Liver (tissue), 9 donors: ENCODE measurements around the gene PRKCH. TPM values are rescaled to one million over a fixed set of nuclear protein-coding genes. Genes with fewer than 3 reads are reported as not detected.

ENCODE experiments used
- DNase-seq: peaks from one replicate; pipeline ENCODE4 v3.0.0-alpha.2; 2017; ENCODE audit warnings: low spot score
- H3K27ac ChIP-seq, 2 donors: one replicate each; pipeline ENCODE4 v1.7.0; 2013; ENCODE audit warnings: inconsistent platforms in 2 of 2, low read length in 2 of 2, control low read depth in 1 of 2, low read depth in 1 of 2, mild to moderate bottlenecking in 1 of 2
- H3K27me3 ChIP-seq, 4 donors: one replicate each; pipeline versions ENCODE4 v1.6.1 to v1.7.0; 2013; ENCODE audit warnings: low read length in 3 of 4, inconsistent platforms in 1 of 4, mild to moderate bottlenecking in 1 of 4, moderate library complexity in 1 of 4; ENCODE audit not compliant: control insufficient read depth in 4 of 4, insufficient read depth in 4 of 4
- H3K36me3 ChIP-seq, 4 donors: one replicate each; pipeline versions ENCODE4 v1.6.1 to v1.7.0; 2013; ENCODE audit warnings: low read length in 3 of 4, mild to moderate bottlenecking in 3 of 4, low read depth in 1 of 4, moderate library complexity in 1 of 4; ENCODE audit not compliant: control insufficient read depth in 4 of 4, insufficient read depth in 3 of 4
- H3K4me1 ChIP-seq, 4 donors: one replicate each; pipeline versions ENCODE4 v1.6.1 to v1.7.0; 2013; ENCODE audit warnings: low read length in 3 of 4, mild to moderate bottlenecking in 3 of 4, moderate library complexity in 1 of 4; ENCODE audit not compliant: control insufficient read depth in 4 of 4, insufficient read depth in 4 of 4
- H3K4me3 ChIP-seq, 3 donors: one replicate each; pipeline versions ENCODE4 v1.6.1 to v1.7.0; 2013; ENCODE audit warnings: low read length in 3 of 3, control low read depth in 1 of 3, low read depth in 1 of 3, mild to moderate bottlenecking in 1 of 3
- H3K9ac ChIP-seq, 2 donors: one replicate each; pipeline ENCODE4 v1.7.0; 2013; ENCODE audit warnings: low read length in 2 of 2, mild to moderate bottlenecking in 2 of 2, moderate library complexity in 2 of 2, control low read depth in 1 of 2, low read depth in 1 of 2
- H3K9me3 ChIP-seq, 4 donors: one replicate each; pipeline versions ENCODE4 v1.6.1 to v1.7.0; 2013; ENCODE audit warnings: low read length in 3 of 4; ENCODE audit not compliant: control insufficient read depth in 4 of 4
- EGR1 ChIP-seq, 2 donors: IDR thresholded peaks; 2 replicates each; pipeline ENCODE4 v1.6.1; 2016 to 2018; ENCODE audit warnings: antibody characterized with exemption in 2 of 2, low read depth in 2 of 2
- FOXA1 ChIP-seq: IDR thresholded peaks from 2 replicates; pipeline ENCODE4 v1.6.1; 2016; ENCODE audit warnings: antibody characterized with exemption
- FOXA2 ChIP-seq: IDR thresholded peaks from 2 replicates; pipeline ENCODE4 v1.6.1; 2016; ENCODE audit warnings: antibody characterized with exemption
- GABPA ChIP-seq, 2 donors: IDR thresholded peaks in 1 of 2; conservative IDR thresholded peaks in 1 of 2; 2 replicates each; pipeline ENCODE4 v1.6.1; 2016; ENCODE audit warnings: antibody characterized with exemption in 2 of 2, mild to moderate bottlenecking in 1 of 2, moderate library complexity in 1 of 2
- HNF4A ChIP-seq, 2 donors: conservative IDR thresholded peaks; 2 replicates each; pipeline ENCODE4 v1.6.1; 2016; ENCODE audit warnings: antibody characterized with exemption in 2 of 2, mild to moderate bottlenecking in 2 of 2
- HNF4G ChIP-seq: IDR thresholded peaks from 2 replicates; pipeline ENCODE4 v1.6.1; 2016; ENCODE audit warnings: antibody characterized with exemption
- JUND ChIP-seq, 2 donors: IDR thresholded peaks; 2 replicates each; pipeline ENCODE4 v1.6.1; 2016; ENCODE audit warnings: antibody characterized with exemption in 2 of 2
- NR2F2 ChIP-seq: IDR thresholded peaks from 2 replicates; pipeline ENCODE4 v1.6.1; 2016; ENCODE audit warnings: antibody characterized with exemption
- RAD21 ChIP-seq, 2 donors: IDR thresholded peaks; 2 replicates each; pipeline ENCODE4 v1.6.1; 2016; ENCODE audit warnings: antibody characterized with exemption in 2 of 2, mild to moderate bottlenecking in 2 of 2
- RXRA ChIP-seq, 2 donors: IDR thresholded peaks; 2 replicates each; pipeline ENCODE4 v1.6.1; 2017 to 2018; ENCODE audit warnings: antibody characterized with exemption in 2 of 2, mild to moderate bottlenecking in 1 of 2
- SP1 ChIP-seq: IDR thresholded peaks from 2 replicates; pipeline ENCODE4 v1.6.1; 2018; ENCODE audit warnings: antibody characterized with exemption, mild to moderate bottlenecking
- TAF1 ChIP-seq: conservative IDR thresholded peaks from 2 replicates; pipeline ENCODE4 v1.6.1; 2016; ENCODE audit warnings: antibody characterized with exemption, mild to moderate bottlenecking
- YY1 ChIP-seq: IDR thresholded peaks from 2 replicates; pipeline ENCODE4 v1.6.1; 2016; ENCODE audit warnings: antibody characterized with exemption, mild to moderate bottlenecking
- WGBS: extraction: QIAGEN DNeasy Blood & Tissue Kit; methylation state at CpG from one replicate; pipeline ENCODE4 v1.1.7; 2013; 5-methylcytosine and 5-hydroxymethylcytosine counted together
- polyA plus RNA-seq, 2 donors: library from polyadenylated mRNA; stranded (reverse) in 1 of 2; unstranded in 1 of 2; fragments of 200-250 nt in 1 of 2; fragments of >200 nt in 1 of 2; fragmentation: Nextera tagmentation in 1 of 2; extraction: Ambion mirVana in 1 of 2; gene quantifications; one replicate each; pipeline versions ENCODE4 v1.2.1 to v1.2.3, GENCODE V29; 2013 to 2015
- total RNA-seq, 2 donors: library from RNA; depleted of rRNA; stranded (reverse); fragments of >200 nt; gene quantifications; one replicate each; pipeline ENCODE4 v1.2.3, GENCODE V29; 2014
- TF ChIP-seq, protein P1 (sequence below): IDR thresholded peaks from 2 replicates; pipeline ENCODE4 v1.6.1; 2016; ENCODE audit warnings: antibody characterized with exemption
- TF ChIP-seq, protein P2 (sequence below): fragments of 150-350 bp; IDR thresholded peaks from 2 replicates; pipeline ENCODE4 v1.5.1; 2017; ENCODE audit warnings: improper control_type of control experiment, low read depth, low read length; ENCODE audit not compliant: missing input control
- TF ChIP-seq, protein P3 (sequence below): IDR thresholded peaks from 2 replicates; pipeline ENCODE4 v1.6.1; 2016; ENCODE audit warnings: antibody characterized with exemption
- TF ChIP-seq, protein P4 (sequence below): IDR thresholded peaks from 2 replicates; pipeline ENCODE4 v1.6.1; 2016; ENCODE audit warnings: antibody characterized with exemption
- TF ChIP-seq, protein P5 (sequence below): IDR thresholded peaks from 2 replicates; pipeline ENCODE4 v1.6.1; 2016; ENCODE audit warnings: antibody characterized with exemption, mild to moderate bottlenecking
- donor health status: healthy.
- donor health status: healthy.
- donor health status: healthy.
- donor health status: healthy.
- donor health status: healthy.

Gene PRKCH
- total and polyA plus RNA-seq, 4 donors: 3.9 to 13.7 (median 7.0) TPM

DNA sequence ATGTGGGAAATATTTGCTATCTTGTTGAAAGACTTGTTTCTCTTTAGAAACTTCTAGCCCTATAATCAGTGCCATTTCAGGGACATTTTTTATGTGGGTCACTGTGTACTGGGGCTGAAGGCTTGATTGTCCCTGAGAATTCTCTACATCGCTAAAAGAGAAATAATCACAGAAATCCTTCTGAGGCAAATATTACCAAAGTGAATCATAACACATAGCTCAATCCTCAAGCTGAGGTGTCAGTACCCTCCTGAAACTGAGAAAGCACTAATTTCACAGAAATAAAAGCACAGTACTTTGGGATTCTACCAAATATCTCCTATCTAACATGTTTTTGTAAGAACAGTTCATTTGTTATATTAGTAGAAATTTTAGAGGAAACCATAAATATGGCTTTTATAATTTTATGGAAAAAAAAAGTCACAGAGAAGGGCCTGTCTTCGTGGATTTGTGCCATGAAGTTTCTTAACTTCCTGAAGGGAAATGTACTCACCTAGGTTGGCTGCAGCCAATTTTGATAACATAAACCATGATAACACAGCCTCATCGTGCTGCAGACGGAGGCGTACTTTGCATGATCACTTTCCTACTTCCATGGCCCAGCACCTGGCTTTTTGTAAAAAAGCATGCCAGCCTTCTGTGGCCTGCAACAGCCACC, 210.2 kb downstream of the PRKCH start:
- TF ChIP-seq FOXA1 (no peak), TAF1 (no peak), NR2F2 (no peak), GABPA (IDR thresholded peaks at IDR 0.05 in 1 of 2, conservative IDR thresholded peaks at IDR 0.05 in 1 of 2) (no peak), JUND (IDR thresholded peaks at IDR 0.05) (no peak), EGR1 (IDR thresholded peaks at IDR 0.05; ENCODE audit: low read depth in 2 of 2) (no peak), HNF4A (conservative IDR thresholded peaks at IDR 0.05) (no peak), HNF4G (no peak), RAD21 (IDR thresholded peaks at IDR 0.05) (no peak), YY1 (no peak), FOXA2 (no peak), SP1 (no peak), RXRA (IDR thresholded peaks at IDR 0.05) (no peak)
- TF ChIP-seq, protein P1, sequence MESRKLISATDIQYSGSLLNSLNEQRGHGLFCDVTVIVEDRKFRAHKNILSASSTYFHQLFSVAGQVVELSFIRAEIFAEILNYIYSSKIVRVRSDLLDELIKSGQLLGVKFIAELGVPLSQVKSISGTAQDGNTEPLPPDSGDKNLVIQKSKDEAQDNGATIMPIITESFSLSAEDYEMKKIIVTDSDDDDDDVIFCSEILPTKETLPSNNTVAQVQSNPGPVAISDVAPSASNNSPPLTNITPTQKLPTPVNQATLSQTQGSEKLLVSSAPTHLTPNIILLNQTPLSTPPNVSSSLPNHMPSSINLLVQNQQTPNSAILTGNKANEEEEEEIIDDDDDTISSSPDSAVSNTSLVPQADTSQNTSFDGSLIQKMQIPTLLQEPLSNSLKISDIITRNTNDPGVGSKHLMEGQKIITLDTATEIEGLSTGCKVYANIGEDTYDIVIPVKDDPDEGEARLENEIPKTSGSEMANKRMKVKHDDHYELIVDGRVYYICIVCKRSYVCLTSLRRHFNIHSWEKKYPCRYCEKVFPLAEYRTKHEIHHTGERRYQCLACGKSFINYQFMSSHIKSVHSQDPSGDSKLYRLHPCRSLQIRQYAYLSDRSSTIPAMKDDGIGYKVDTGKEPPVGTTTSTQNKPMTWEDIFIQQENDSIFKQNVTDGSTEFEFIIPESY: no peak
- TF ChIP-seq, protein P2, sequence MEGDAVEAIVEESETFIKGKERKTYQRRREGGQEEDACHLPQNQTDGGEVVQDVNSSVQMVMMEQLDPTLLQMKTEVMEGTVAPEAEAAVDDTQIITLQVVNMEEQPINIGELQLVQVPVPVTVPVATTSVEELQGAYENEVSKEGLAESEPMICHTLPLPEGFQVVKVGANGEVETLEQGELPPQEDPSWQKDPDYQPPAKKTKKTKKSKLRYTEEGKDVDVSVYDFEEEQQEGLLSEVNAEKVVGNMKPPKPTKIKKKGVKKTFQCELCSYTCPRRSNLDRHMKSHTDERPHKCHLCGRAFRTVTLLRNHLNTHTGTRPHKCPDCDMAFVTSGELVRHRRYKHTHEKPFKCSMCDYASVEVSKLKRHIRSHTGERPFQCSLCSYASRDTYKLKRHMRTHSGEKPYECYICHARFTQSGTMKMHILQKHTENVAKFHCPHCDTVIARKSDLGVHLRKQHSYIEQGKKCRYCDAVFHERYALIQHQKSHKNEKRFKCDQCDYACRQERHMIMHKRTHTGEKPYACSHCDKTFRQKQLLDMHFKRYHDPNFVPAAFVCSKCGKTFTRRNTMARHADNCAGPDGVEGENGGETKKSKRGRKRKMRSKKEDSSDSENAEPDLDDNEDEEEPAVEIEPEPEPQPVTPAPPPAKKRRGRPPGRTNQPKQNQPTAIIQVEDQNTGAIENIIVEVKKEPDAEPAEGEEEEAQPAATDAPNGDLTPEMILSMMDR: no peak
- TF ChIP-seq, protein P3, sequence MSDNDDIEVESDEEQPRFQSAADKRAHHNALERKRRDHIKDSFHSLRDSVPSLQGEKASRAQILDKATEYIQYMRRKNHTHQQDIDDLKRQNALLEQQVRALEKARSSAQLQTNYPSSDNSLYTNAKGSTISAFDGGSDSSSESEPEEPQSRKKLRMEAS: no peak
- TF ChIP-seq, protein P4, sequence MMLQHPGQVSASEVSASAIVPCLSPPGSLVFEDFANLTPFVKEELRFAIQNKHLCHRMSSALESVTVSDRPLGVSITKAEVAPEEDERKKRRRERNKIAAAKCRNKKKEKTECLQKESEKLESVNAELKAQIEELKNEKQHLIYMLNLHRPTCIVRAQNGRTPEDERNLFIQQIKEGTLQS: no peak
- TF ChIP-seq, protein P5, sequence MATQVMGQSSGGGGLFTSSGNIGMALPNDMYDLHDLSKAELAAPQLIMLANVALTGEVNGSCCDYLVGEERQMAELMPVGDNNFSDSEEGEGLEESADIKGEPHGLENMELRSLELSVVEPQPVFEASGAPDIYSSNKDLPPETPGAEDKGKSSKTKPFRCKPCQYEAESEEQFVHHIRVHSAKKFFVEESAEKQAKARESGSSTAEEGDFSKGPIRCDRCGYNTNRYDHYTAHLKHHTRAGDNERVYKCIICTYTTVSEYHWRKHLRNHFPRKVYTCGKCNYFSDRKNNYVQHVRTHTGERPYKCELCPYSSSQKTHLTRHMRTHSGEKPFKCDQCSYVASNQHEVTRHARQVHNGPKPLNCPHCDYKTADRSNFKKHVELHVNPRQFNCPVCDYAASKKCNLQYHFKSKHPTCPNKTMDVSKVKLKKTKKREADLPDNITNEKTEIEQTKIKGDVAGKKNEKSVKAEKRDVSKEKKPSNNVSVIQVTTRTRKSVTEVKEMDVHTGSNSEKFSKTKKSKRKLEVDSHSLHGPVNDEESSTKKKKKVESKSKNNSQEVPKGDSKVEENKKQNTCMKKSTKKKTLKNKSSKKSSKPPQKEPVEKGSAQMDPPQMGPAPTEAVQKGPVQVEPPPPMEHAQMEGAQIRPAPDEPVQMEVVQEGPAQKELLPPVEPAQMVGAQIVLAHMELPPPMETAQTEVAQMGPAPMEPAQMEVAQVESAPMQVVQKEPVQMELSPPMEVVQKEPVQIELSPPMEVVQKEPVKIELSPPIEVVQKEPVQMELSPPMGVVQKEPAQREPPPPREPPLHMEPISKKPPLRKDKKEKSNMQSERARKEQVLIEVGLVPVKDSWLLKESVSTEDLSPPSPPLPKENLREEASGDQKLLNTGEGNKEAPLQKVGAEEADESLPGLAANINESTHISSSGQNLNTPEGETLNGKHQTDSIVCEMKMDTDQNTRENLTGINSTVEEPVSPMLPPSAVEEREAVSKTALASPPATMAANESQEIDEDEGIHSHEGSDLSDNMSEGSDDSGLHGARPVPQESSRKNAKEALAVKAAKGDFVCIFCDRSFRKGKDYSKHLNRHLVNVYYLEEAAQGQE: no peak
- H3K9ac ChIP-seq: no peak overlapping the region
- no peaks in the 10 kb centered on the region for H3K9me3 ChIP-seq
- H3K27me3 ChIP-seq: no peaks in the 10 kb centered on the region
- H3K4me3 ChIP-seq: no peak overlapping the region
- H3K27ac ChIP-seq: no peak overlapping the region
- no peak for DNase-seq
- H3K36me3 ChIP-seq: no peaks in the 10 kb centered on the region
- 51% methylated on average over 5 of the region's 5 CpGs for WGBS
- peaks cover under 1 to 9% (median 6%) of the 10 kb centered on the region in 4 donors for H3K4me1 ChIP-seq
